Nephron progenitor cell (in vitro differentiated cells): ENCODE results near the gene IQGAP2.

Experiments used
- DNase-seq: peaks from one replicate; pipeline ENCODE4 v3.0.0; 2021
- H3K27ac Mint-ChIP-seq: 2 replicates; pipeline ENCODE4 v1.8.0; 2021; ENCODE audit warnings: mild to moderate bottlenecking, moderate library complexity, mixed read lengths
- H3K27me3 Mint-ChIP-seq: 2 replicates; pipeline ENCODE4 v1.8.0; 2021; ENCODE audit warnings: mild to moderate bottlenecking, low read depth, mixed read lengths; ENCODE audit not compliant: poor library complexity
- H3K36me3 Mint-ChIP-seq: 2 replicates; pipeline ENCODE4 v1.8.0; 2021; ENCODE audit warnings: low read depth, mixed read lengths
- H3K4me1 Mint-ChIP-seq: 2 replicates; pipeline ENCODE4 v1.8.0; 2021; ENCODE audit warnings: mixed read lengths
- H3K4me3 Mint-ChIP-seq: 2 replicates; pipeline ENCODE4 v1.8.0; 2021; ENCODE audit warnings: mild to moderate bottlenecking, moderate library complexity, mixed read lengths
- H3K9me3 Mint-ChIP-seq: 2 replicates; pipeline ENCODE4 v1.8.0; 2021; ENCODE audit warnings: mild to moderate bottlenecking, moderate library complexity, mixed read lengths
- TF ChIP-seq, protein P1 (sequence below): fragments of 200-600 bp; sonication (generic); IDR thresholded peaks from 2 replicates; pipeline ENCODE4 v1.5.0; 2021; ENCODE audit warnings: antibody characterized with exemption

Gene IQGAP2

DNA sequence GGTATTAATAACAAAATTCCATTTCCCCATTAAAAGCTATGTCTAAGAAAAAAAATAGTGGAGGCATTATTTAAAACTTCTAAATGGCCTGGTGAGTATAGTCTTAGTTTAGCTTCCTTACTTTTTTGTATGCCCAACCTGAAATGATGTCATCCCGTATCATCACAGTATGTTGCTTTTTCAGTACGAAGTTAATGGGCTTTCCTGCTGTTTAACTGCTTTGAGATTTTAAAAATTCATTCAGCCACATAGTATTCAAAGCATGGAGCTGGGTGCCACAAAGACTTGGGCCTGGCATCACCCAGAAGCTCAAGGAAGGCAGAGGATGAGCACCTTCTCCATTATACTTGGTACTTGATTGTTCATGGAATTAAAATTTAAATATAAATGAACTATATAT lies 212.7 kb downstream of the IQGAP2 start:
- Mint-ChIP-seq H3K27me3 (peaks cover 5% of the 10 kb centered on the region), H3K4me1 (peaks cover 11% of the 10 kb centered on the region), H3K27ac (no peak overlapping the region), H3K9me3 (no peaks in the 10 kb centered on the region), H3K4me3 (no peak overlapping the region), H3K36me3 (peaks cover 45% of the 10 kb centered on the region)
- TF ChIP-seq, protein P1, sequence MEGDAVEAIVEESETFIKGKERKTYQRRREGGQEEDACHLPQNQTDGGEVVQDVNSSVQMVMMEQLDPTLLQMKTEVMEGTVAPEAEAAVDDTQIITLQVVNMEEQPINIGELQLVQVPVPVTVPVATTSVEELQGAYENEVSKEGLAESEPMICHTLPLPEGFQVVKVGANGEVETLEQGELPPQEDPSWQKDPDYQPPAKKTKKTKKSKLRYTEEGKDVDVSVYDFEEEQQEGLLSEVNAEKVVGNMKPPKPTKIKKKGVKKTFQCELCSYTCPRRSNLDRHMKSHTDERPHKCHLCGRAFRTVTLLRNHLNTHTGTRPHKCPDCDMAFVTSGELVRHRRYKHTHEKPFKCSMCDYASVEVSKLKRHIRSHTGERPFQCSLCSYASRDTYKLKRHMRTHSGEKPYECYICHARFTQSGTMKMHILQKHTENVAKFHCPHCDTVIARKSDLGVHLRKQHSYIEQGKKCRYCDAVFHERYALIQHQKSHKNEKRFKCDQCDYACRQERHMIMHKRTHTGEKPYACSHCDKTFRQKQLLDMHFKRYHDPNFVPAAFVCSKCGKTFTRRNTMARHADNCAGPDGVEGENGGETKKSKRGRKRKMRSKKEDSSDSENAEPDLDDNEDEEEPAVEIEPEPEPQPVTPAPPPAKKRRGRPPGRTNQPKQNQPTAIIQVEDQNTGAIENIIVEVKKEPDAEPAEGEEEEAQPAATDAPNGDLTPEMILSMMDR = no peak
- no peak for DNase-seq

DNA sequence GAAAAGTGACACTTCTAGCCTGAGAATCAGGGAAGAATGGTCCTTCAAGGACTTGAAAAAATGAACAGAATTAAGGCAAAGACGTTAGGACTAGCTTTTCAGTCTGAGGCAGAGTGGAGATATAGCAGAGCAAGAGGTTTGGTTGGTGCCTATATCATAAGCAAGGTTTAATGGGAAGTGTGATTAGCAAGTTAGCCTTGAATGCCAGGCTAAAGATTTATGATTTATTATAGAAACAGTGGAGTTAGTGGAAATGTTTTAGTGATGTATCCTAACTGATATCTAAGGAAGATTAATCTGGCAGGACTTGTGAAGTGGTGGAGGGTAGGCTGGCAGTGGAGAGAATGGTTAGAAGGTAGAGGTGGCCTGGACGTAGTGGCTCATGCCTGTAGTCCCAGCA lies 213.1 kb downstream of the IQGAP2 start:
- Mint-ChIP-seq H3K27ac (no peak overlapping the region), H3K4me1 (peaks cover 16% of the 10 kb centered on the region), H3K4me3 (no peak overlapping the region), H3K27me3 (peaks cover 5% of the 10 kb centered on the region), H3K9me3 (no peaks in the 10 kb centered on the region), H3K36me3 (peaks cover 44% of the 10 kb centered on the region)
- TF ChIP-seq, protein P1 = no peak
- DNase-seq = no peak

- no peak overlapping the region for H3K4me3 Mint-ChIP-seq
- no peaks in the 10 kb centered on the region for H3K9me3 Mint-ChIP-seq
- H3K4me1 Mint-ChIP-seq = peaks cover 24% of the 10 kb centered on the region
- H3K27ac Mint-ChIP-seq = no peak overlapping the region
- no peak for DNase-seq
- TF ChIP-seq, protein P1 = no peak
- peaks cover 36% of the 10 kb centered on the region for H3K36me3 Mint-ChIP-seq
- H3K27me3 Mint-ChIP-seq = peaks cover 5% of the 10 kb centered on the region
These were observed 214.1 kb downstream of the IQGAP2 start for GRCh38 chr5:76617229-76617628.

DNA sequence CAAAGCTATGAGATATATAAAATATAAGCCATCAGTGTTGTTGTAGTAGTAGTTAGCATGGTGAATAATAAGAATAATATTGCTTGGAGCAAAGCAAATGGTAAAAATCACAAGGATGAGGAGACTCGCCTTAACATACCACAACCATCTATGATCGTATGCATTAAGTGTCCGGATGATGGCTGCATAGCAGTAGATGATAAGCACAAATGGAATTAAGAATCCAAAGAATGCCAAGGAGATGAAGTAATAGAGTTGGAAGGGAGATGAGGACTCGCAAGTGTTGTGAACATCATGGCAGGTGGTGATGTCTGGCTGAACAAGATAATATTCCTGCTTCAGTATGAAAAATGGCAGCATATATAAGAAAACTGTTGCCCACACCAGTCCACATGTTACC lies 214.6 kb downstream of the IQGAP2 start:
- Mint-ChIP-seq H3K4me1 (peaks cover 29% of the 10 kb centered on the region), H3K9me3 (no peaks in the 10 kb centered on the region), H3K4me3 (no peak overlapping the region), H3K27me3 (peaks cover 5% of the 10 kb centered on the region), H3K27ac (no peak overlapping the region), H3K36me3 (peaks cover 36% of the 10 kb centered on the region)
- TF ChIP-seq, protein P1 = no peak
- no peak for DNase-seq

GRCh38 chr5:76620166-76620565 lies 217.1 kb downstream of the IQGAP2 start:
- no peak for DNase-seq
- Mint-ChIP-seq H3K36me3 (peaks cover 36% of the 10 kb centered on the region), H3K27me3 (peaks cover 5% of the 10 kb centered on the region), H3K27ac (peak overlapping the region; percentile 7), H3K4me1 (peaks cover 42% of the 10 kb centered on the region), H3K4me3 (no peak overlapping the region), H3K9me3 (no peaks in the 10 kb centered on the region)
- TF ChIP-seq, protein P1 = no peak

GRCh38 chr5:76622076-76622475 lies 219.0 kb downstream of the IQGAP2 start:
- peak overlapping the region; percentile 0 for H3K27ac Mint-ChIP-seq
- no peak overlapping the region for H3K4me3 Mint-ChIP-seq
- no peaks in the 10 kb centered on the region for H3K9me3 Mint-ChIP-seq
- DNase-seq = no peak
- peaks cover 8% of the 10 kb centered on the region for H3K27me3 Mint-ChIP-seq
- TF ChIP-seq, protein P1 = no peak
- peaks cover 26% of the 10 kb centered on the region for H3K36me3 Mint-ChIP-seq
- peaks cover 49% of the 10 kb centered on the region for H3K4me1 Mint-ChIP-seq
